Endothelial cell (in vitro differentiated cells): ENCODE measurements around the gene POLR3K. TPM values are rescaled to one million over a fixed set of nuclear protein-coding genes. Genes with fewer than 3 reads are reported as not detected.

Source experiments
- DNase-seq: peaks from one replicate; pipeline ENCODE4 v3.0.0; 2021; ENCODE audit warnings: low spot score
- H3K27ac Mint-ChIP-seq: one replicate; pipeline ENCODE4 v1.8.0; 2021; ENCODE audit warnings: mixed read lengths, inconsistent platforms; ENCODE audit not compliant: unreplicated experiment
- H3K27me3 Mint-ChIP-seq: one replicate; pipeline ENCODE4 v1.8.0; 2021; ENCODE audit warnings: mild to moderate bottlenecking, moderate library complexity, mixed read lengths, inconsistent platforms; ENCODE audit not compliant: unreplicated experiment
- H3K36me3 Mint-ChIP-seq: one replicate; pipeline ENCODE4 v1.8.0; 2021; ENCODE audit warnings: mild to moderate bottlenecking, low read depth, mixed read lengths, inconsistent platforms; ENCODE audit not compliant: unreplicated experiment
- H3K4me1 Mint-ChIP-seq: one replicate; pipeline ENCODE4 v1.8.0; 2021; ENCODE audit warnings: mild to moderate bottlenecking, mixed read lengths, inconsistent platforms; ENCODE audit not compliant: unreplicated experiment
- H3K4me3 Mint-ChIP-seq: one replicate; pipeline ENCODE4 v1.8.0; 2021; ENCODE audit warnings: mild to moderate bottlenecking, mixed read lengths, inconsistent platforms; ENCODE audit not compliant: unreplicated experiment
- H3K9me3 Mint-ChIP-seq: one replicate; pipeline ENCODE4 v1.8.0; 2021; ENCODE audit warnings: mixed read lengths, inconsistent platforms; ENCODE audit not compliant: unreplicated experiment
- total RNA-seq: library from RNA; stranded (reverse); fragmentation: NEBNext Ultra II Directional; extraction: Animal tissue kit (Norgen Biotek cat#: 25700); gene quantifications from one replicate; pipeline ENCODE4 v1.2.1, GENCODE V29; 2021; ENCODE audit not compliant: unreplicated experiment
- TF ChIP-seq, protein P1 (sequence below): fragments of 200-600 bp; sonication (generic); IDR thresholded peaks from one replicate; pipeline ENCODE4 v1.5.0; 2021; ENCODE audit warnings: antibody characterized with exemption; ENCODE audit not compliant: unreplicated experiment

POLR3K gene
- total RNA-seq, 1 donor from 2014 or later, result 11.9 TPM

DNA sequence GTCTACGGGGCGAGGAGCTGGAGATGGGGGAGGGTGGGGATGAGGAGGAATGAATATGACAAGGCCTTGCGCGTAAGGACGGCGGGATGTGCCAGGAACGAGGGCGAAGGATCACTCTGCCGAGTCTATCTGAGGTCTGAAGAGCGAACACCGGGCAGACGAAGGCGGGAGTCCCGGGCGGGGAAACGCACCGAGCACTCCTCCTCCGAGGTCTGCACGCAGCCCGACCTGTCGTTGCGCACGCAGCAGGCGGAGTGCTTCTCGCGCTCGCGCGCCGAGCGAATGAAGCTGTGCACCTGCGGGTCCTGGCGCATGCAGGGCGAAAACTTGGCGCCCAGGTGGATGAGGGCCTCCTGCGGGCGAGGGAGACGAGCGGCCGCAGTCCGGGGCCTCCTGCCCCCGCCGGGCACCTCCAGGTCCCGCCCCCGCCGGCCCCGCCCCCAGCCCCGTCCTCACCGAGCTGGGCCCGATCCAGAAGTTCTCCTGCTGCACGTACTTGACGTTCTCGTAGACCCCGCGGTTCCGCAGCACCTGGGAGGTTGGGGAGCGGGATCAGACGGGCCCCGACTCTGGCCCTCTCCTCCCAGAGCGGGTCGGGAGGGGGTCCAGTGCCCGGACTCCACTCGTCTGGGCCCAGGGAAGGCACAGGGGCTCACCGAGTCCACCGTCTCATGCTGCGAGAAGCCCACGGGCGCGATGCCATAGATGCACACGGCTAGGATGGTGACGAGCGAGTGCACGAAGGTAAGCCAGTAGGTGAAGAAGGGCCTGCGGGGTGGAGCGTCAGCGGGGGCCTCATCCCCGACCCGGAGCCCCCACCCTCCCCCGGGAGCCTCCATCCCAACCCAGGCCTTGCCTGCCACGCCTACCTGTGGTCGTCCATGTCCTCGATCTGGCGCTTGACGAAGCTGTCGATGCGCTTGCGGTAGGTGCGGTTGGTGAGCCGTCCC, 7.8 kb upstream of the POLR3K start:
- peaks cover 17% of the 10 kb centered on the region for H3K27me3 Mint-ChIP-seq

GRCh38 chr16:60166-60565, 6.8 kb upstream of the POLR3K start:
- H3K4me3 Mint-ChIP-seq, result peak overlapping the region; percentile 4
- no peaks in the 10 kb centered on the region for H3K9me3 Mint-ChIP-seq
- H3K4me1 Mint-ChIP-seq, result no peaks in the 10 kb centered on the region
- H3K27ac Mint-ChIP-seq, result no peak overlapping the region
- TF ChIP-seq, protein P1, sequence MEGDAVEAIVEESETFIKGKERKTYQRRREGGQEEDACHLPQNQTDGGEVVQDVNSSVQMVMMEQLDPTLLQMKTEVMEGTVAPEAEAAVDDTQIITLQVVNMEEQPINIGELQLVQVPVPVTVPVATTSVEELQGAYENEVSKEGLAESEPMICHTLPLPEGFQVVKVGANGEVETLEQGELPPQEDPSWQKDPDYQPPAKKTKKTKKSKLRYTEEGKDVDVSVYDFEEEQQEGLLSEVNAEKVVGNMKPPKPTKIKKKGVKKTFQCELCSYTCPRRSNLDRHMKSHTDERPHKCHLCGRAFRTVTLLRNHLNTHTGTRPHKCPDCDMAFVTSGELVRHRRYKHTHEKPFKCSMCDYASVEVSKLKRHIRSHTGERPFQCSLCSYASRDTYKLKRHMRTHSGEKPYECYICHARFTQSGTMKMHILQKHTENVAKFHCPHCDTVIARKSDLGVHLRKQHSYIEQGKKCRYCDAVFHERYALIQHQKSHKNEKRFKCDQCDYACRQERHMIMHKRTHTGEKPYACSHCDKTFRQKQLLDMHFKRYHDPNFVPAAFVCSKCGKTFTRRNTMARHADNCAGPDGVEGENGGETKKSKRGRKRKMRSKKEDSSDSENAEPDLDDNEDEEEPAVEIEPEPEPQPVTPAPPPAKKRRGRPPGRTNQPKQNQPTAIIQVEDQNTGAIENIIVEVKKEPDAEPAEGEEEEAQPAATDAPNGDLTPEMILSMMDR, result no peak
- H3K27me3 Mint-ChIP-seq, result peaks cover 16% of the 10 kb centered on the region
- no peak for DNase-seq
- peaks cover 43% of the 10 kb centered on the region for H3K36me3 Mint-ChIP-seq

More for the DNA sequence above, 7.8 kb upstream of the POLR3K start:
- Mint-ChIP-seq H3K27ac (no peak overlapping the region), H3K9me3 (no peaks in the 10 kb centered on the region), H3K36me3 (peaks cover 40% of the 10 kb centered on the region), H3K4me3 (peak overlapping the region; percentile 4), H3K4me1 (no peaks in the 10 kb centered on the region)
- TF ChIP-seq, protein P1, result no peak
- no peak for DNase-seq

DNA sequence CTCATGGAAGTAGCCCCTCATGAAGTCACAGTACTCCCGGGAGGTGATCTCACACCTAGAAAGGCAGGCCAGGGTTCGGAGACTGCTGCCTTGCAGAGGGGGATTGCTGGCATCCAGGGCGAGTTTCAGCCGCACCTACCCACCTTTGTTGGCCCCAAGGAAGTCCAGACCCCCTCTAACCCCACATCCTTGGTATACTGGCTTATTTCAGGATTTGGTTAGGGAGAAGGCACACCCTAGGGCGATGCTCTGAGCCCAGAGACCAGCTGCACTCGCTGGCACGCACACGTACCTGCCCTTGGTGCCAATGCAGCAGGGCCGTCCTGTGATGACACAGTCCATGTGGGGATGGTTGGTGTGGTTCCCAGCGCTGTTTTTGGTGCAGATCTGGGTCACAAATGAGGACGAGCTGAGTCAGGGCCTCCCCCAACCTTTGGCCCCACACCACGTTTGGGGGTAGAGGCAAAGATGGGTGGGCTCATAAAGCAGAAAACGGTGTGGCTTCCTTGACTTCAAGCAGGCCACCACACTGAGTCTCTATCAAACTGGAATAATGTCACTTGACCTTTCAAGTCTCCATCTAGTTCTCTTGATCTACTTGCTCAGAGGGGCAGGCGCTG, 6.1 kb upstream of the POLR3K start:
- no peaks in the 10 kb centered on the region for H3K9me3 Mint-ChIP-seq
- H3K27me3 Mint-ChIP-seq, result peaks cover 16% of the 10 kb centered on the region
- no peak for DNase-seq
- no peaks in the 10 kb centered on the region for H3K4me1 Mint-ChIP-seq
- peaks cover 43% of the 10 kb centered on the region for H3K36me3 Mint-ChIP-seq
- no peak overlapping the region for H3K4me3 Mint-ChIP-seq
- no peak overlapping the region for H3K27ac Mint-ChIP-seq
- TF ChIP-seq, protein P1, result no peak

DNA sequence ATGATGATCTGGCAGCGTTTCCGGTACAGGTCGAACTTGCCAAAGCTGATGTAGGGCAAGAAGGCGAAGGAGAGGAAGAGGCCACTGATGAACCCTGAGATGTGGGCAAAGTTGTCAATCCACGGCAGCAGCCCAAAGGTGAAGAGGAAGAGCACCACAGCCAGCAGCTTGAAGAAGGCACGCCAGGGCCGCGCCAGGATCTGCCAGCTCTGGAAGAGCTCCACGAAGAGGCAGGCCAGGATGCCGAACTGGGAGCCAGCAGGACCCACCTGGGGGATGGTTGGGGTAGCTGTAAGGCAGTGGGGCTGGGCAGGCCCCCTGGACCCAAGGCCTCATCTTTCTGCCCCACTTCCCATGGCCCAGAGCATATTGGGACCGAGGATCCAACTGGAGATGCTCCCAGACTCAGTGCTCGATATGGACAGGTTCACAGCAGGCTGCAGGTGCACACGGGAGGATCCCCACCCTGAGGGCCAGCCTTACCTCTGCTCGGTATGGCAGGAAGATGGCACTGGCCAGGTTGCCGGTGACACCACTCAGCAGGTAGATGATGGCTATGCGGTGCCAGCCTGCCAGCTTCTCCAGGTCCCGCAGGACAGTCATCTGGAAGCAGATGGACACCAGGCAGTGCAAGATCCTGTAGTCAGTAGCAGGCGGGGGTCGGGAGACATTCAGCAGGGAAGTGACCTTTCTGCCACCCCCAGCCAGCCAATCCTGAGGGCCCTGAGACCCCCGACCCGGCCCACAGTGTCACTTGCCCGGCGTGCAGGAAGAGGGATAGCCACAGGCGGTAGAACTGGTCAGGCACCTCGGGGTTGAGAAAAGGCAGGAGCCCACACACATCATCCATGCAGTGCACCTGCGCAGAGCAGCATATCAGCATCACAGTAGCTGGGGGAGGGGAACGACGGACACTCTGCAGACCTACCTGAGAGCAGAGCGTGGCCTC, 5.4 kb upstream of the POLR3K start:
- Mint-ChIP-seq H3K4me3 (peak overlapping the region; percentile 82), H3K4me1 (peaks cover 3% of the 10 kb centered on the region), H3K9me3 (no peaks in the 10 kb centered on the region), H3K27me3 (peaks cover 16% of the 10 kb centered on the region), H3K27ac (peak overlapping the region; percentile 72), H3K36me3 (peaks cover 38% of the 10 kb centered on the region)
- TF ChIP-seq, protein P1, result no peak
- DNase-seq, result no peak
